Coronary artery (tissue), 2 donors: ENCODE results near the gene PDXP.

ENCODE experiments used
- DNase-seq: peaks from one replicate; pipeline ENCODE4 v3.0.0-alpha.2; 2017; ENCODE audit warnings: low spot score
- H3K27ac ChIP-seq, 2 donors: fragments of 200-600 bp; sonication (generic); one replicate each; pipeline ENCODE4 v1.5.1; 2016 to 2019
- H3K4me3 ChIP-seq: fragments of 200-600 bp; sonication (generic); 2 replicates; pipeline ENCODE4 v1.5.1; 2016; ENCODE audit warnings: mild to moderate bottlenecking, moderate library complexity
- CTCF ChIP-seq: fragments of 200-600 bp; sonication (generic); IDR thresholded peaks from one replicate; pipeline ENCODE4 v1.5.1; 2019; ENCODE audit warnings: antibody characterized with exemption

PDXP gene

GRCh38 chr22:37708580-37709444 is 50.3 kb downstream of the PDXP start:
- DNase-seq = no peak
- Histone ChIP-seq H3K27ac (peak overlapping the region in 1 of 2 donors; percentile 19), H3K4me3 (no peak overlapping the region)
- no peak for TF ChIP-seq CTCF

- no peak for TF ChIP-seq CTCF
- DNase-seq = no peak
- H3K4me3 ChIP-seq = no peak overlapping the region
Observed at GRCh38 chr22:37709445-37709765, 50.9 kb downstream of the PDXP start.

GRCh38 chr22:37710675-37711074 is 52.2 kb downstream of the PDXP start:
- H3K4me3 ChIP-seq = no peak overlapping the region
- no peak for TF ChIP-seq CTCF
- H3K27ac ChIP-seq = no peak overlapping the region
- no peak for DNase-seq

More at GRCh38 chr22:37709445-37709765, 50.9 kb downstream of the PDXP start:
- no peak overlapping the region for H3K27ac ChIP-seq

- no peak overlapping the region for H3K27ac ChIP-seq
- DNase-seq = no peak
- no peak overlapping the region for H3K4me3 ChIP-seq
- no peak for TF ChIP-seq CTCF
Observed at GRCh38 chr22:37711490-37711889, 53.0 kb downstream of the PDXP start.

- no peak overlapping the region for H3K27ac ChIP-seq
- DNase-seq = no peak
- TF ChIP-seq CTCF = no peak
Observed at GRCh38 chr22:37713761-37714160, 55.2 kb downstream of the PDXP start.

GRCh38 chr22:37714634-37715033 is 56.1 kb downstream of the PDXP start:
- Histone ChIP-seq H3K27ac (no peak overlapping the region), H3K4me3 (no peak overlapping the region)
- TF ChIP-seq CTCF = no peak
- no peak for DNase-seq

More at GRCh38 chr22:37713761-37714160, 55.2 kb downstream of the PDXP start:
- no peak overlapping the region for H3K4me3 ChIP-seq

GRCh38 chr22:37715760-37716159 is 57.2 kb downstream of the PDXP start:
- H3K4me3 ChIP-seq = no peak overlapping the region
- no peak overlapping the region for H3K27ac ChIP-seq
- no peak for DNase-seq
- no peak for TF ChIP-seq CTCF
